Putamen (tissue), 1 donor: Measurements from ENCODE around the gene SLC25A26.
"Not testable (repeated sequence)": the region's sequence is repeated elsewhere in the genome, so short reads cannot be mapped to it uniquely, and the experiment has no call there.

Source experiments
- DNase-seq: peaks from one replicate; pipeline ENCODE4 v3.0.0-alpha.2; 2016; ENCODE audit warnings: low spot score

SLC25A26 gene

DNA sequence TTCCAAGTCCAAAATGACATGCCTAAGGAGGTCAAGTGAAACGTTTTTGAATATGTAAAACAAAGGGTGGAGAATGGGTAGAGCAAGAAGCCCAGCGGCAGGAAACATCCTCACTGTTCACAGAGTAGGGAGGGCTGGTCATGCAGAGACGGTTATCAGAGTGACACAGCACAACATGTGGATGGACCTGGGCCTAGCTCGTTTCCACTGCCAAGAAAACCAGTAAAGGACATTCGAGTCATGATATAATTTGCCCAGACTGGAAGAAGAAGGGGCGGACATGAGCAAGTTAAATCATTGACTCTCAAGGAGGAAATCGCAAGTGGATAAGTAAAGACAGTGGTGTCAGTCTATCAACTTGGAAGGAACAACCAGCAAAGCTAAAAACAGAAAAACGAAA is 190.7 kb downstream of the SLC25A26 start:
- DNase-seq: no peak

DNA sequence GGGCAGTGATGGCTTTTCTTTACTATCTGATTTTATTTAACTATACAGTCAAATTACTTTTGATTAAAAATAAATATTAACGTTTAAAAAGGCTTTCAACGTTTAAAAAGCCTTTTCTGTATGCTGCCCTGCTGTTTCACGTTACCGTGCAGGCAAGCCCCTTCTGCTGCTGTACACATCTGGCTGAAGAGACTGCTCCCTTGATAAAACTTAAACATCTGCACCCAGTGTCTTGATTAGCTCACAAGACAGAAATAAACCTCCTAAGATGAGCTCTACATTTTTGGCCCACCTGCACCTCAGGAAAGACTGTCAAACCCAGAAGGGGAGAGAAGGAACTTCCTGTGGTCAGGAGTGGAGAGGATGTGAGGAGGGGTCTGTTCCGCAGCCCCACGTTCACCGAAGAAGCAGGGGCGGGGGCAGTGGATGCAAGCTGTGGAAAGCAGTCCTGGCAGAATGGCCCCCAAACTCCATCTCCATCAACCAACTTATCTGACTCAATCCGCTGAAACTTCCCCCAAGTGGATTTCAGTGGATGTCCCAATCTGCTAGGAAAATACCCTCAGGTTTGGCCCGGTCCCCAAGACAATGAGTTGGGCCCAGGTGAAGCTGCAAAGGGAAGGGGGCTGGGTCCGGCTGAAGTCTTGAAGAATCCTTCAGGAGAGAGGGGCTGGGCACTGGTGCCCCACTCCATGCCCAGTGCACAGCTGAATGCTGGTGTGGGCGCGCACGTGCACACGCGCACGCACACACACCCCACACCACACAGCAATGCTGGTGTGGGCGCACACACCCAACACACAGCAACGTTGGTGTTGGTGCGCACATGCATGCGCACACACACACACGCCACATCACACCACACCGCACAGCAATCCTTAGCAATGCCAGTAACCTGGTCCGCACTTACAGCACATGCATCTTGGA is 191.4 kb downstream of the SLC25A26 start:
- no peak for DNase-seq

DNA sequence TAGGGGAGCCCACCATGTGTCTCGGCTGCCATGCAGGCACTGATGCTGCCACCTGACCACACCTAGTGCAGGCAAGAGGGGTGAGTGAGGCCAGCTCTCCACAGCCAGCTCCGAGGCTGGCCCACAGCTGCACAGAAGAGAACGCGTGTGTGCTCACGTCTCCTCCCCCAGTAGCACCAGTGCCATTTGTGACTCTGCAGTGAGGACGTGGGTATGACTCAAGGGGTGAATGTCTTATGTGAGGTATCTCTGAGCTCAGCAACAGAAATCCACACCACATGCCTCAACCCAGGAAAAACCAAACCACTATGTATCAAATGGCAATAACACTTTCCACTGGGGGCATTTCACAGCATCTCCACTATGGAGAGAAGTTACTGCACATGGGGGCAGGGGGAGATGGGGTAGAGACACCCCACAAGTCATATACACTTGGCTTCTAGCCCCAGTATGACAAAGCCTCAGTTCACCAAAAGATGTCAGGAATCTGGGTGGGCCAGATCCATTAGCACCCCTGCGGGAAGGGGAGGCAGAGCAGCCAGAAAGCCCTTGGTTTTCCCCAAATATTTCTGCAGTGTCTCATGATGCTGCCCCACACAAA is 192.4 kb downstream of the SLC25A26 start:
- no peak for DNase-seq

DNA sequence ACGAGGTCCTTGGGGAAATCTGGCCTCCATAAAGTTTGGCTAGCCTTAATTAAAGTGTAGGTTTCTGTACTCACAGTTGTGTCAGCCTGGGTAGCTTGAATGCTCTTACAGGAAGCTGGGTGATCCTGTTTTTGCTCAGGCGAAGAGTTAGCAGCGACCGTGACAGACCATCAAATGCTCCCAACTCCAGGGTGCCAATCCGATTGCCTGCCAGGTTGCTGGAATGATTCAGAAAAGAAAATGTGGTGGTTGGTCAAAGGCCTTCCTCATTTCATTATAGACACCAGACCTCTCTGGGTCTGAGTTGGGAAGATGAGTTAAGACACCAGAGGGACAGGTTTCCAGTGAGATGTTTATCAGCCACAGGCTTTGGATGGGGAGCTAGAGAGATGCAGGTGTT is 194.0 kb downstream of the SLC25A26 start:
- DNase-seq: no peak

DNA sequence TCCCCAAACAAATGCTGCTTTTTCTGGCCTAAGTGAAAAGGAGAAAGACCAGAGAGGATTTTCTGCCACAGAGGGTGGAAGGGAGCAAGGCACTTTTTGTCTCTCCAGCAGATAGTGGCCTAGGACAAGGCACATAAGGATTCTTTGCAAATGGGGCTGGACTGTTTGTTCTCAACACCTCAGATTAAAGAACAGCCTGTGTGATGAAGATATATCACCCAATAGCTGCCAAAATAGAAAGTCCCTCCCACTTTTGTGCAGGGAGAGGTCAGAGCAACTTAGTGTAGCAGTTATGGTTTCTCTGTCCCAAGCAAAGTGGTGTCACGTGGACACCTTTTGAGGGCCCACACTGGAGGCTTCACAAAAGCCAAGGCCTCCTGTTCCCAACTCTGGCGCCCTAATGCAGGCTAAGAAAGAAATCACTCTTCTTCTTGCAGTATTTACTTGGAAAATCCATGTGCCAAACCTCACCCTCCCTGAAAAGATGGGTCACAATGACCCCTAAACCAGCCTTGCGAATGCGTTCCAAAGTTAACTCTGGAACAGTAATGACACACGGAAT is 195.1 kb downstream of the SLC25A26 start:
- DNase-seq: no peak

DNA sequence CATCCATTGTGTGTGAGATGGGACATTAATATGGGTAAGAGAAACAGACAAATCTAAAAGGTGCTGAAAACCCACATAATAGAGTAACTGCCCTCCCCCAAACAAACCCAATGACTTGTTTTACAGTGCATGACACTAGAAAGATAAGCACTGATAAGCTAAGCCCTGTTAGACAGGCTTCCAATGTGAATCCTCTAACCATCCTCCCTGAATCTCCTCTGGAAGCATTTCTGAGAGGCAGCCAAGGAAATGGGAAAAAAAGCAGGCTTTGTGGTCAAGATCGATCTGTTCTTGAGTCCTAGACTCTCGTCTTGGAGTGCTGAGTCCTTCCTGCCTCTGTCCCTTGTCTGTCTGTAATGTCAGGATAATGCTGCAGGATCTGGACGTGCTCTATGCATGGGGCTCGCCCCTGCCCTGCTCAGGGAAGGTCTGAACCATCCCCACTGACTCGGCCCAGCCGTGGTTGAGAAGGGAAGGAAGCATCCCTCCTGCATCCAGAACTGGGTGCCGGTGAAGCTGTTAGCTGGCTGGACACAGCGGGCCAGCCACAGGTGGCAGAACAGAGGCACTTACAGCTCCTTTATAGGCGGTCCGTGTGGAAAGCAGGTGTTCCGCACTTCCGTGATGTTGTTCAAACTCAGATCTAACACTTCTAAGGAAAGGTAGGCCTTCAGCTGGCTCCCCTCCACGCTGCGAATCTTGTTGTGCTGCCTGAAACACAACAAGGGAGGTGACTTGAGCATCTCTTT is 195.9 kb downstream of the SLC25A26 start:
- no peak for DNase-seq

DNA sequence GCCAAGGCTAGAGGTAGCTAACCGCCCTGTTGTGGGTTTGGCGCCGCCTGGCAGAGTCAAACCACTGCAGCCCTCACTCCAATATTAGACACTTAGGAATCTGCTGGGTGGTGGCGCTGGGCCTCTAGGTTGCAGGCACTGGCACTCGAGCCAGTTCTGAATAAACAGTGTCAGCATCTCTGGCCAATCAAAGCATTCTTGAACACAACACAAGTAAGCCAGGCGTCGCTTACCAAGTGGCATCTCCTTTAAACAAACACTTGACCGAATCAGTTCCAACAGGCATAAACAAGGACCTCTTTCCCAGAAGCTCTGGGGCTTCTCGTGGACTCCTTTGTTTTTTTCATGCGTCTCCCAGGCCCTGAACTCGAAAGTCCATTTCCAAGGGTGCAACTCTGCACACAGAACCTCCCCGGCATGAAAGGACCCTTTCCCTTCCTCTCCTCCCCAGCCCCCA is 197.7 kb downstream of the SLC25A26 start:
- DNase-seq: peak; percentile 85

DNA sequence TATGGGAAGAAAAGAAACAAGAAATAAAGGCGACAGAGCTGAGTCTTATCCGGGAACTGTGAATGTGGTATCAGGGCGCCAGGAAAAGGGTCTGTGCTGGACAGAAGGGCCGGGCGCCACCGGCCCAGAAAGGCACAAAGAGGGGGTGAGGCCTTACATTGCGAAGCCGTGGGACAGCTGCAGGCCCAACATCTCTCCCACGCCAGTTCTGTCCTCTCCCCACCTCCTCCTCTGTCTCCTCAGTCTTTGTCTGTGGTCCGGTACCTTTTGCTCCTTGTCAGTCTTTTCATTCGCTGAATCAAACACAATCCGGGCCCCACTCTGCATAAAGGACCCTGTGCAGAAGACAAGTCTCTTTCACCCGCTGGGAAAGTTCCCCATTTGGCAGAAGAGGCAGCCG is 198.2 kb downstream of the SLC25A26 start:
- DNase-seq: no peak

DNA sequence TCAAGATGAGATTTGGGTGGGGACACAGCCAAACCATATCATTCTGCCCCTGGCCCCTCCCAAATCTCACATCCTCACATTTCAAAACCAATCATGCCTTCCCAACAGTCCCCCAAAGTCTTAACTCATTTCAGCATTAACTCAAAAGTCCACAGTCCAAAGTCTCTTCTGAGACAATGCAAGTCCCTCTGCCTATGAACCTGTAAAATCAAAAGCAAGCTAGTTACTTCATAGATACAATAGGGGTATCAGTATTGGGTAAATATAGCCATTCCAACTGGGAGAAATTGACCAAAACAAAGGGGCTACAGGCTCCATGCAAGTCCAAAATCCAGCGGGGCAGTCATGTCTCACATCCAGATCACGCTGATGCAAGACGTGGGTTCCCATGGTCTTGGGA is 200.3 kb downstream of the SLC25A26 start:
- not testable (repeated sequence) for DNase-seq

DNA sequence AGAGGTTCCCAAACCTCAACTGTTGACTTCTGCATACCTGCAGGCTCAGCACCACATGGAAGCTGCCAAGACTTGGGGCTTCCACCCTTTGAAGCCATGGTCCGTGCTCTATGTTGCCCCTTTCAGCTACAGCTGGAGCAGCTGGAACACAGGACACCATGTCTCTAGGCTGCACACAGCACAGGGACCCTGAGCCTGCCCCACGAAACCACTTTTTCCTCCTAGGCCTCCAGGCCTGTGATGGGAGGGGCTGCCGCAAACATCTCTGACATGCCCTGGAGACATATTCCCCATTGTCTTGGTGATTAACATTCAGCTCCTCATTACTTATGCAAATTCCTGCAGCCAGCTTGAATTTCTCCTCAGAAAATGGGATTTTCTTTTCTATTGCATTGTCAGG is 201.1 kb downstream of the SLC25A26 start:
- DNase-seq: not testable (repeated sequence)

DNA sequence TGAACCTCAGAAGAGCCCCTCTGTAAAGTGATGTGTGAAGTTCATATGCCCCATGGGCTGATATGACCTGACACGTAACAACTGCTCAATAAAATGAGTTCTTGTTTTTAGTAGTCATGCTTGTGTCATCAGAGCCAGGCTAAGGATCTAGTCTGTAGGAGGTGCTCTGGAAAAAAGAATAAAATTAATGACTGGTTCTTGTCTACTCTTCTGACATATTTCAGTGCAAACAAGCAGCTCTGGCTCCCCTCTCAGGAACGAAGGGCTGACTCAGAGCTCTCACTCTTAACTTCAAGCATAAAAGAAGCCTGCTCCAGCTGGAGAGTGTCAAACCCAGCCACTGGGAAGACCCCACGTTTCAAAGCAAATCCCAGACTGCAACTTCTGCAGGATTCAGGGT is 203.0 kb downstream of the SLC25A26 start:
- no peak for DNase-seq

DNA sequence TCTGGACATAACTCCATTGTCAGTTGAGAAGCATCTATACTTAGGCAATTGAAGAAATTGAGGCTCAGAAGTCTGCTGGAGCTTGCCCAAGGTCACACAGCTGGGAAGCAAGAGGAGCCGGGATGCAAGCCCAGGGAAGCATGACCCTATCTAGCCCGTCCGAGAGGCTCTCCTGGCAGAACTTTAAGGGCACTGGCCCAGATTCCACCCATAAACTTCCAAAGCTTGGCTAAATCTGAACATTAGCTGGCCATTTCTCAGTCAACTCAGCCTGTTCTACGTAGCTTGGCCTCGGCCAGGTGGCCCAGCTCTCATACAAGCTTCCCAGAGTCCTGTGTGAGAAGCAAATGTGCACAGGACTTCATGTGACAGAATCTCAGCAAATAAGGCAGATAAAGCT is 204.2 kb downstream of the SLC25A26 start:
- no peak for DNase-seq

DNA sequence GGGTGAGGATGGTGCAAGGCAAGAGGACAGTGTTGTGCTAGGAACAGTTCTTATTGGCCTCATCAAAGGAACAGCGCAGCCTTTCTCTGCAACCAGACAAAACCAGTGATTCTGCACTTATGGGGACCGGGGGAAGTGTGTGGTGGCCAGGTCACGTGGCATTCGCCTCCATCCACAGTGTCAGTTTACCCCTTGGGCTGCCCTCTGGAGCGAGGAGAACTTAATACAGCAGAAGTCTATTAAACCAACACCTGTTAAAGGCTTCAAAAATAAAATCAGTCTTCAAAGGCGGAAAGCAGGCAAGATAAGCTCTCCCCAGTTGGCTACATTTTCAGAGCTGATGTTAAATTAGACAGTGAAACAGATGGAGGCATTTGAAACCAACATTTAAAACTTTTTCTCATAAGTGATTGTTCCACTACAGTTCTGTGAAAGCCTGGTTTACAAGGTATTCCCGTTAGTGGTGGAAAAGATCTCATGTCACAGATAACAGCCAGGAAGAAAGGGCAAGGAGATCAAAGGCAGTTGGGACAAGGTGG is 204.8 kb downstream of the SLC25A26 start:
- no peak for DNase-seq

DNA sequence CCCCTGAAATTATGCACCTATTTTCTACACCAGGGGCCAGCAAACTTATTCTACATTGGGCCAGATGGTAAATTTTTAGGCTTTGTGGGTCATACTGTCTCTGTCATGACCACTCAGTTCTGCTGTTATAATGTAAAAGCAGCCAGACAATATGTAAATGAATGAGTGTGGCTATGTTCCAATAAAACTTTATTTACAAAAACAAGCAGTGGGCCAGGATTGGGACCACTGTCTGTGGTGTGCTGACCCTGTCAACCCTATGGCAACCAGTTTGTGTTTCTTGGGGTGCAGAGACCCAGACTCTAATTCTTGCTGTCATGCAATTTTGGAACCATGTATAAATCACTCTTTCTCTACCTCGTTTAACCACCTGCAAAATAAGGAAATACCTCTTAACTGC is 205.3 kb downstream of the SLC25A26 start:
- no peak for DNase-seq

DNA sequence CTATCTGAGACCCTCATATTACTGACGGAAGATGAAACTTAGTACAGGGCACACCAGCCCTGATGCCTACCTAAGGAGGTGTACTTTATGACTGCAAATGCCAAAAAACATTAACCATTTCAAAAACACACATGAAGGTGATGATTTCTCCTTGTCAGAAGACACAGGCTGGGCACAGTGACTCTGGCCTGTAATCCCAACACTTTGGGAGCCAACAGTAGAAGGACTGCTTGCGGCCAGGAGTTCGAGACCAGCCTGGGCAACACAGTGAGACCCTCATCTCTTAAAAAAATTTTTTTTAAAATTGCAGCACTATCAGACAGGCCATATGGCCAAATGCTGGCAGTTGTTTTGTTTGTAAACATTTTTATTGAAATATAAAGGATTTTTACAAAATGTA is 206.6 kb downstream of the SLC25A26 start:
- DNase-seq: no peak

DNA sequence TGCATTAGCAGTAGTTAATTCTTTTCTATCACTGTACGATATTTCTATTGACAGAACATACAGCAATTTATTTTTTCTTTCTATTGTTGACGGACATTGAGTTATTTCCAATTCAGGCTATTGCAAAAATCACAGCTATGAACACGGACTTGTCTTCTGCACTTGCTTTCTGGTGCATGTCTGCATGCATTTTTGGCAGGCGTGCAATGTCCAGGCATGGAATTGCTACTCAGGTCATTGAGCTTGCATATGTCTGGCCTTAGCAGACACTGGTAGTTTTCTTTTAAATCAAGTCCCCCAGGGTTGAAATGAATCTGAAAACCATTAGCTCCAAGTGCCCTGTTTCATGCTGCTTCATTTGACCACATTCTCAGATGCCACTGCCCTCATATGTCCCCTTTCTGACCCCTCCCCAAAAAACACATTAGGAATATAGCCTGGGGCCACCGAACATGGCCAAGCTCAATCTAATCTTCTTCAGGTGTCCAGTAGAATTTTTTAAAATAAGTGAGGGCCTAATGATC is 207.2 kb downstream of the SLC25A26 start:
- DNase-seq: no peak
